OCI-LY3 (cell line): Measurements from ENCODE around the gene ATF7IP2.

Source experiments
- H2AFZ ChIP-seq: fragments of 200-600, 300-600 bp; shearing (Covaris generic); 2 replicates; pipeline ENCODE4 v1.6.0; 2014; ENCODE audit warnings: antibody characterized with exemption, low read depth, low read length
- H3K27ac ChIP-seq: fragments of 200-600, 300-600 bp; sonication (generic); 2 replicates; pipeline ENCODE4 v1.5.1; 2014; ENCODE audit warnings: mild to moderate bottlenecking, low read length, moderate library complexity, mixed read lengths
- H3K27me3 ChIP-seq: fragments of 200-600, 300-600 bp; sonication (generic); 2 replicates; pipeline ENCODE4 v1.6.1; 2014; ENCODE audit warnings: low read depth, low read length, mixed read lengths
- H3K36me3 ChIP-seq: fragments of 200-600, 300-600 bp; sonication (generic); replicated peaks from 2 replicates; pipeline ENCODE3; 2014; ENCODE audit warnings: low read depth, low read length, mixed read lengths
- H3K4me1 ChIP-seq: fragments of 300-600, 200-600 bp; sonication (generic); 2 replicates; pipeline ENCODE4 v1.6.1; 2014; ENCODE audit warnings: low read length, mixed read lengths
- H3K4me2 ChIP-seq: fragments of 200-600, 300-600 bp; sonication (generic); 2 replicates; pipeline ENCODE4 v1.6.1; 2014; ENCODE audit warnings: low read length, mixed read lengths
- H3K4me3 ChIP-seq: fragments of 300-600, 200-600 bp; sonication (generic); 2 replicates; pipeline ENCODE4 v1.5.1; 2014; ENCODE audit warnings: antibody characterized with exemption, mild to moderate bottlenecking, low read length, moderate library complexity
- H3K79me2 ChIP-seq: fragments of 300-600, 200-600 bp; shearing (Covaris generic); 2 replicates; pipeline ENCODE4 v1.6.1; 2014; ENCODE audit warnings: mild to moderate bottlenecking, low read length, mixed read lengths
- H3K9ac ChIP-seq: fragments of 300-600, 200-600 bp; shearing (Covaris generic); 2 replicates; pipeline ENCODE4 v1.6.0; 2014; ENCODE audit warnings: mild to moderate bottlenecking, low read length, moderate library complexity
- H3K9me3 ChIP-seq: fragments of 200-600, 300-600 bp; shearing (Covaris generic); 2 replicates; pipeline ENCODE4 v1.6.1; 2014; ENCODE audit warnings: low read length, mixed read lengths; ENCODE audit not compliant: insufficient read depth
- H4K20me1 ChIP-seq: fragments of 200-600, 300-600 bp; sonication (generic); 2 replicates; pipeline ENCODE4 v1.6.1; 2016; ENCODE audit warnings: low read length, mixed read lengths; ENCODE audit not compliant: insufficient read depth
- CTCF ChIP-seq: fragments of 200-600, 300-600 bp; sonication (generic); IDR thresholded peaks from 2 replicates; pipeline ENCODE4 v1.5.1; 2014; ENCODE audit warnings: antibody characterized with exemption, low read length, low read depth
- EZH2phosphoT487 ChIP-seq: fragments of 200-600 bp; shearing (Covaris generic); IDR thresholded peaks from 2 replicates; pipeline ENCODE4 v1.6.1; 2018; ENCODE audit warnings: antibody characterized with exemption, mixed run types, low read depth

ATF7IP2 gene

GRCh38 chr16:10531582-10531981 lies 145.7 kb downstream of the ATF7IP2 start:
- no peak overlapping the region for H3K4me3 ChIP-seq
- no peak overlapping the region for H3K27ac ChIP-seq

More at GRCh38 chr16:10531582-10531981, 145.7 kb downstream of the ATF7IP2 start:
- Histone ChIP-seq H3K79me2 (no peaks in the 10 kb centered on the region), H4K20me1 (no peaks in the 10 kb centered on the region), H3K4me2 (no peak overlapping the region), H3K36me3 (no peaks in the 10 kb centered on the region), H3K4me1 (0 out of 2 replicates have a peak, but pooled peaks cover 1% of the 10 kb centered on the region), H3K27me3 (0 out of 2 replicates have a peak, but pooled peaks cover 2% of the 10 kb centered on the region), H3K9ac (no peak overlapping the region), H2AFZ (no peak overlapping the region), H3K9me3 (no peaks in the 10 kb centered on the region)
- TF ChIP-seq EZH2phosphoT487: no peak
- no peak for TF ChIP-seq CTCF
